Vagina (tissue), 2 donors: ENCODE measurements around the gene BMERB1. TPM values are rescaled to one million over a fixed set of nuclear protein-coding genes. Genes with fewer than 3 reads are reported as not detected.

Experiments
- DNase-seq, 2 donors: peaks; one replicate each; pipeline ENCODE4 v3.0.0-alpha.2; 2017; ENCODE audit errors: extremely low spot score in 2 of 2
- H3K27ac ChIP-seq: fragments of 200-600 bp; sonication (generic); one replicate; pipeline ENCODE4 v1.5.1; 2019
- H3K27me3 ChIP-seq: fragments of 200-600 bp; sonication (generic); one replicate; pipeline ENCODE4 v1.5.1; 2019
- H3K36me3 ChIP-seq, 2 donors: fragments of 200-600 bp; sonication (generic); one replicate each; pipeline ENCODE4 v1.5.1; 2017 to 2019
- H3K4me1 ChIP-seq: fragments of 200-600 bp; sonication (generic); one replicate; pipeline ENCODE4 v1.5.1; 2019
- H3K4me3 ChIP-seq, 2 donors: fragments of 200-600 bp; sonication (generic); 1 replicate in 1 of 2; 2 replicates in 1 of 2; pipeline ENCODE4 v1.5.1; 2016 to 2019
- H3K9me3 ChIP-seq: fragments of 200-600 bp; sonication (generic); one replicate; pipeline ENCODE4 v1.5.1; 2019
- CTCF ChIP-seq, 3 experiments: fragments of 450-650 bp in 2 of 3; fragments of 200-600 bp in 1 of 3; sonication (generic) in 1 of 3; IDR thresholded peaks; one replicate each; pipeline ENCODE4 v1.5.1; 2017 to 2019; ENCODE audit warnings: antibody characterized with exemption in 3 of 3, mild to moderate bottlenecking in 2 of 3, moderate library complexity in 2 of 3
- POLR2A ChIP-seq, 2 donors: fragments of 450-650 bp; IDR thresholded peaks; one replicate each; pipeline ENCODE4 v1.6.1; 2017; ENCODE audit warnings: antibody characterized with exemption in 2 of 2, mild to moderate bottlenecking in 2 of 2, moderate library complexity in 2 of 2
- POLR2AphosphoS5 ChIP-seq, 2 donors: sonication (generic); formaldehyde crosslinking; IDR thresholded peaks; one replicate each; pipeline ENCODE4 v1.9.0; 2017; ENCODE audit warnings: antibody characterized with exemption in 2 of 2, mild to moderate bottlenecking in 2 of 2, low read depth in 1 of 2; ENCODE audit not compliant: insufficient read depth in 1 of 2
- intact Hi-C: fragments of 100-400 bp; cut with DNase I; formaldehyde crosslinking; loops from one replicate; pipeline ENCODE4 v1.15.1; 2023
- total RNA-seq: library from RNA; depleted of rRNA; stranded (reverse); fragments of >200 nt; gene quantifications from one replicate; pipeline ENCODE4 v1.2.3, GENCODE V29; 2016

Gene BMERB1
- total RNA-seq, 1 donor from 2014 or later, result 46.9 TPM

GRCh38 chr16:15575293-15576049 is 141.1 kb downstream of the BMERB1 start:
- H3K4me1 ChIP-seq, result peaks cover 31% of the 10 kb centered on the region

GRCh38 chr16:15576960-15577958 is 142.9 kb downstream of the BMERB1 start:
- no peak for DNase-seq
- H3K4me3 ChIP-seq, result no peak overlapping the region
- TF ChIP-seq CTCF (IDR thresholded peaks at IDR 0.05), result no peak
- no peak for TF ChIP-seq POLR2AphosphoS5 (IDR thresholded peaks at IDR 0.05; ENCODE audit: insufficient read depth in 1 of 2, low read depth in 1 of 2)
- no peak for TF ChIP-seq POLR2A (IDR thresholded peaks at IDR 0.05)
- intact Hi-C loops, result loop anchor here (10.0 kb wide), 1 partner anchor 62 kb away; no protein-coding TSS in a partner anchor
- H3K9me3 ChIP-seq, result no peaks in the 10 kb centered on the region
- no peaks in the 10 kb centered on the region for H3K27me3 ChIP-seq
- H3K4me1 ChIP-seq, result peaks cover 21% of the 10 kb centered on the region
- no peak overlapping the region for H3K27ac ChIP-seq
- no peaks in the 10 kb centered on the region for H3K36me3 ChIP-seq

More at GRCh38 chr16:15575293-15576049, 141.1 kb downstream of the BMERB1 start:
- Histone ChIP-seq H3K36me3 (no peaks in the 10 kb centered on the region), H3K9me3 (no peaks in the 10 kb centered on the region), H3K4me3 (no peak overlapping the region), H3K27me3 (no peaks in the 10 kb centered on the region), H3K27ac (no peak overlapping the region)
- DNase-seq, result no peak
- no peak for TF ChIP-seq POLR2A (IDR thresholded peaks at IDR 0.05)
- TF ChIP-seq POLR2AphosphoS5 (IDR thresholded peaks at IDR 0.05; ENCODE audit: insufficient read depth in 1 of 2, low read depth in 1 of 2), result no peak
- TF ChIP-seq CTCF (IDR thresholded peaks at IDR 0.05), result no peak
- intact Hi-C loops, result loop anchor here (10.0 kb wide), 1 partner anchor 61 kb away; no protein-coding TSS in a partner anchor

- no peaks in the 10 kb centered on the region for H3K9me3 ChIP-seq
- H3K27me3 ChIP-seq, result no peaks in the 10 kb centered on the region
- intact Hi-C loops, result loop anchor here (10.0 kb wide), 1 partner anchor 64 kb away; no protein-coding TSS in a partner anchor
- no peak for TF ChIP-seq POLR2A (IDR thresholded peaks at IDR 0.05)
- TF ChIP-seq POLR2AphosphoS5 (IDR thresholded peaks at IDR 0.05; ENCODE audit: insufficient read depth in 1 of 2, low read depth in 1 of 2), result no peak
- TF ChIP-seq CTCF (IDR thresholded peaks at IDR 0.05), result no peak
- no peak overlapping the region for H3K4me3 ChIP-seq
- no peak for DNase-seq
- H3K4me1 ChIP-seq, result peaks cover 7% of the 10 kb centered on the region
- no peaks in the 10 kb centered on the region for H3K36me3 ChIP-seq
- no peak overlapping the region for H3K27ac ChIP-seq
Measured at GRCh38 chr16:15578824-15579223, 144.4 kb downstream of the BMERB1 start.

GRCh38 chr16:15581127-15581815 is 146.9 kb downstream of the BMERB1 start:
- Histone ChIP-seq H3K27me3 (no peaks in the 10 kb centered on the region), H3K4me1 (peaks cover 3% of the 10 kb centered on the region), H3K4me3 (no peak overlapping the region), H3K36me3 (no peaks in the 10 kb centered on the region), H3K9me3 (no peaks in the 10 kb centered on the region), H3K27ac (no peak overlapping the region)
- DNase-seq, result no peak
- TF ChIP-seq CTCF (IDR thresholded peaks at IDR 0.05) (no peak), POLR2A (IDR thresholded peaks at IDR 0.05) (no peak), POLR2AphosphoS5 (IDR thresholded peaks at IDR 0.05; ENCODE audit: insufficient read depth in 1 of 2, low read depth in 1 of 2) (no peak)
- intact Hi-C loops, result no loop called here
